Cardiac septum (tissue), 1 donor: ENCODE measurements around the gene DDX24. TPM values are rescaled to one million over a fixed set of nuclear protein-coding genes. Genes with fewer than 3 reads are reported as not detected.

Experiments
- DNase-seq: peaks from one replicate; pipeline ENCODE4 v3.0.0-alpha.2; 2020; ENCODE audit warnings: low spot score
- intact Hi-C: fragments of 100-400 bp; cut with DNase I; formaldehyde crosslinking; loops from one replicate; pipeline ENCODE4 v1.14.0; 2022
- long read RNA-seq: library from polyadenylated mRNA; unstranded; transcript quantifications from one replicate; pipeline ENCODE4 v2.0.0, GENCODE V29; 2021
- total RNA-seq: library from RNA; stranded (reverse); fragmentation: NEBNext Ultra II Directional; extraction: Animal tissue kit (Norgen Biotek cat#: 25700); gene quantifications from one replicate; pipeline ENCODE4 v1.2.1, GENCODE V29; 2021
- donor health status: DM: no; HTN: no; CAD: no.

DDX24 gene
- 245 TPM for total RNA-seq
- long read RNA-seq, full-length matches to known transcripts = 156 of 189 reads
- long read RNA-seq, partial matches to known transcripts = 33 of 189 reads
- long read RNA-seq, other reads (novel, unspliced or antisense) = 0 of 189 reads

DNA sequence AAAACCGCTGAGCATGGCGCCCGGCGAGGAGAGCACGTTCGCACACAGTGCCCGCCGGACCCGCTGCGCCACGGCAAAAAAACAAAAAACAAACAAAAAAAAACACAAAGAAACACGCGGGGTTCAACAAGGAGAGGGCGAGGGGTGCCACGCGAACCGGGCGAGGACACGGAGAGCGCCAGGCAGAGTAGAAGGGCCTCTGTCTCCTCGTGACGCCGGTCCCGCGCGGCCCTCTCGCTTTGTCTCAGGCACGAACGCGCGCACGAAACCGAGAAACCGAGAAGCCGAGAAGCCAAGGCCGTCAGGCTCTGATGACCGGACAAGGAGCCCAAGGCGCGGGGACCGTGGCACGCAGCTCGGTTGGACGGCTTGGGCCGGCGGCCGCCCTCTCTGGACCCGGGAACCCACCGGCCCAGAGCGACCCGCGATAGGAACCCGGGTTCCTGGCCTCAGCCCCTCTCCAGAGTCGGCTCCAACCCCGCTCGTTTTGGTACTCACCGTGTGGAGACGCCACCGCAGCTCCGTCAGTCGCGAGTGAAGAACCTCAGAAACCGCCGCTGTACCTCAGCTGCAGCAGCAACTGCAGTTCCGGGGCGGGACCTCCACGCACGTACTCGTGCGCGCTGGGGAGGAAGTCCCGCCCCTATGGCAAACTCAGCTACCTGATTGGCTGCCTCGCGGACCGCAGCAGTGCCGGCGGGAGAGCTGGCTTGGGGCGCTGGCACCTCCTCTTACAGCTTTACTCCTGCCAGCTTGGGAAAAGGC lies at the start of gene DDX24, which contains the start of gene IFI27L1:
Gene DDX24, minus strand, starts transcription at position 582 of the 765 bp plus-strand sequence. CDS start 1,460 bp downstream, outside the sequence.
Gene IFI27L1, plus strand, starts transcription at position 690 of the 765 bp plus-strand sequence. CDS start 15,628 bp downstream, outside the sequence.
- DNase-seq = peak; percentile 98
- intact Hi-C loops = loop anchor here (5.0 kb wide), 1 partner anchor 46 kb away; the partner anchor contains the start of gene IFI27L2

- DNase-seq = peak; percentile 73
- intact Hi-C loops = loop anchor here (2.0 to 5.0 kb wide), 2 partner anchors 15 to 48 kb away; partner anchors contain the start of genes DDX24 and IFI27L1
Measured at GRCh38 chr14:94129758-94130414, 48.9 kb upstream of the DDX24 start.

DNA sequence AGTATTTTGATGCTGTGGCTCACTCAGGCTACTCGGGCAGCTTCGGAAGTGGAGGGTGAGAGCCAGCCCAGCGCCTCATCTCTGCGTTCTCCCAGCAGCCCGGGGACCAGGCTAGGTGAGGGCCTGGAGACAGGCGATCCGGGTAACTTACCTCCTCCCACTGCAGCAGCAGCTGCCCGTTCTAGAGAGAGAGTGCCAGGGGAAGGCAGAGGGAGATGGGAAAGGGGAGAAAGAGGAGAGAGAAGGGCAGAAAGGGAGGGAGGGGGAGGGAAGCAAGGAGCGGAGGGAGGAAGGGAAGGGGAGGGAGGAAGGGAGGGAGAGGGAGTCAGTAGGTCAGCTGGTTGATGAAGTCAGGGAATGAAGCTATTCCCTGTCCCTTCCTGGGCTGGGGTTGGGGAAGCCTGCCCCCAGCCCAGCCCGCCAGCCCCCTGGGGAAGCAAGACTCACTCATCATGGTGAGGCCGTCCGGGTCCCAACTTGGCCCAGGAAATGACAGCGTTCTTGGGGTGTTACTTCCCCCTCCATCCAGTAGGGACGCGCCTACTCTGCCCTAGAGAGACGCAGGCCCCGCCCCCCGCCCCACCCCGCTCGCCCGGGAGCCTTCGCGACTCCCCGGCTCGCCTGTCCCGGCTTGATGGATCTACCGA lies 48.2 kb upstream of the DDX24 start, which contains the start of gene IFI27L2:
Gene IFI27L2, minus strand, starts transcription at position 494 of the 647 bp plus-strand sequence. Its CDS starts 40 bp downstream, at position 454.
- intact Hi-C loops = loop anchor here (2.0 to 5.0 kb wide), 2 partner anchors 14 to 47 kb away; partner anchors contain the start of genes DDX24 and IFI27L1
- peak; percentile 88 for DNase-seq

GRCh38 chr14:94128216-94128839 lies 47.3 kb upstream of the DDX24 start:
- intact Hi-C loops = loop anchor here (2.0 to 5.0 kb wide), 2 partner anchors 14 to 46 kb away; partner anchors contain the start of genes DDX24 and IFI27L1
- peak; percentile 15 for DNase-seq

- intact Hi-C loops = loop anchor here (5.0 kb wide), 1 partner anchor 45 kb away; the partner anchor contains the start of genes DDX24 and IFI27L1
- peak; percentile 44 for DNase-seq
Measured at GRCh38 chr14:94127330-94127729, 46.3 kb upstream of the DDX24 start.

DNA sequence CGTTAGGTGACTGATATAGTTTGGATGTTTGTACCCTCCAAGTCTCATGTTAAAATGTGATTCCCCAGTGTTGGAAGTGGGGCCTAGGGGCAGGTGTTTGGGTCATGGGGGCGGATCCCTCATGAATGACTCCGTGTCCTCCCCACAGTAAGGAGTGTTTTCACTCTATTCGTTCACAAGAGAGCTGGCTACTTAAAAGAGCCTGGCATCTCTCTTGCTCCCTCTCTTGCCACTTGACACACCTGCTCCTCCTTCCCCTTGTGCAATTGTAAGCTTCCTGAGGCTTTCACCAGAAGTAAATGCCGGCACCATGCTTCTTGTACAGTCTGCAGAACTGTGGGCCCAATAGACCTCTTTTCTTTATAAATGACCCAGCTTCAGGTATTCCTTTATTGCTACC lies 45.8 kb upstream of the DDX24 start:
- DNase-seq = peak; percentile 15
- intact Hi-C loops = loop anchor here (5.0 kb wide), 1 partner anchor 44 kb away; the partner anchor contains the start of genes DDX24 and IFI27L1

- intact Hi-C loops = loop anchor here (5.0 kb wide), 1 partner anchor 44 kb away; the partner anchor contains the start of genes DDX24 and IFI27L1
- DNase-seq = peak; percentile 59
Measured at GRCh38 chr14:94126419-94126677, 45.3 kb upstream of the DDX24 start.

DNA sequence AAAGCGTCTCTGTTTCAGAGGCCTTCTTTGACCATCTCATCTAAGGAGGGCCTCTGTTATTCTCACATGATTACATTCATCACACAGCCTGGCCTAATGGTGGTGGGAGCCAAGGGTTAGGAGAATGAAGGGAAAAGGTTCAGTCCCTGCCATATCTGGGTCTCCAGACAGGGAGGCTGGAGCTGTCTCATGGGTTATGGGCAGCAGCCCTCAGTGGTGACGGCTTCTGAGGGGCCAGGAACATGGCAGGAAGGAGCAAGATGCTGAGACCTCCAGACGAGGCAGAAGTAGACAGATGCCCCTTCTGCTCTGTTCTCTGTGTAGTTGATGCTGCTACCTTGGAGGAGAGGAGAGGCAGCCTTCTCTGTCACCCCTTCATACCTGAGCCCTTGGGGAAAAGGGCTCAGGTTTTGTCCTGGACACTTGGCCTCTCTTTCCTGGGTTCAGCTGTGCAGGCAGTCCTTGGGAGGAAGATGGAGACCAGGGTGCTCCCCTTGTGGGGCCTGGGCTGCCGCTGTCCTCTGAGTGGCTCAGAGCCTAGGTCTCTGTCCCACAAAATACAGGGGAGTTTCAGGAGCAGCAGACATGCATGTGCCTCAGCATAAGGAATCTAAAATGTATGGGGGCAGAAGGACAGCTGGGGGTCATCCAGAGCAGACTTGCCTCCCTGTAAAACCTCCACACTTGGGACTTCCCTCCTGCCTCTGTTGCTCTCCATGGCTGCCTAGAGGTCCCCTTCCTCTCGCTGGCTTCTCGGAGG lies 44.8 kb upstream of the DDX24 start:
- intact Hi-C loops = loop anchor here (5.0 kb wide), 1 partner anchor 44 kb away; the partner anchor contains the start of genes DDX24 and IFI27L1
- peak; percentile 63 for DNase-seq

DNA sequence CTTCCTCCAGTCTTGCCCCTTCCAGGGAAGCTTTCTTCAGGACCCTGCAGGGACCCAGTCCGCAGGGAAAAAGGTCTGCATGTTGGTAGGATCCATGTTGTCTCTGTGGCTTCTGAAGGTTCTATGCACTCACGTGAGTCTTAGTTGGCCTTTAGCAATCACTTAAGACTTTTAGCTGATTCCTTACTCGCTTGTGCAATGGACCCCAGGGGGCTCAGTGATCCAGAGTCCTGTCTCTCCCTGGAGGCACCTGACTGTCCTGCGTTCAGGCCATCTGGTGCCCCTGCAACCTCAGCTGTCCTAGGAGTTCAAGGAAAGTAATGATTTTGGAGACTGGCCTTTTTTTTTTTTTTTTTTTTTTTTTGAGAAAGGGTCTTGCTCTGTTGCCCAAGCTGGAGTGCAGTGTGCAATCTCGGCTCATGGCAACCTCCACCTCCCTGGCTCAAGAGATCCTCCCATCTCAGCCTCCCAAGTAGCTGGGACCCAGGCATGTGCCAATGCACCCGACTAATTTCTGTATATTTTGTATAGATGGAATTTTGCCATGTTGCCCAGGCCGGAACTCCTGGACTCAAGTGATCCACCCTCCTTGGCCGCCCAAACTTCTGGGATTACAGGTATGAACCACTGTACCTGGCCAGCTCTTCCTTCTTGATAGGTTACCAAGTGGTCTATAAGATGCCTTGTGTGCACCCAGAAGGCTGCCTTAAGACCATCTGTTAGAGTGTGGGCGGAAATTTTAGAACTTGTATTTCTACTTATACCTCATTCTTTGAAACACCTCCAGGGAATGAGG lies 43.8 kb upstream of the DDX24 start:
- peak; percentile 41 for DNase-seq
- intact Hi-C loops = loop anchor here (5.0 kb wide), 1 partner anchor 42 kb away; the partner anchor contains the start of genes DDX24 and IFI27L1

GRCh38 chr14:94123868-94124267 lies 42.9 kb upstream of the DDX24 start:
- intact Hi-C loops = no loop called here
- peak; percentile 27 for DNase-seq

GRCh38 chr14:94123296-94123695 lies 42.3 kb upstream of the DDX24 start:
- intact Hi-C loops = no loop called here
- peak; percentile 47 for DNase-seq

GRCh38 chr14:94122438-94122837 lies 41.4 kb upstream of the DDX24 start:
- peak; percentile 67 for DNase-seq
- intact Hi-C loops = no loop called here

- peak; percentile 35 for DNase-seq
- intact Hi-C loops = no loop called here
Measured at GRCh38 chr14:94121485-94121884, 40.5 kb upstream of the DDX24 start.

DNA sequence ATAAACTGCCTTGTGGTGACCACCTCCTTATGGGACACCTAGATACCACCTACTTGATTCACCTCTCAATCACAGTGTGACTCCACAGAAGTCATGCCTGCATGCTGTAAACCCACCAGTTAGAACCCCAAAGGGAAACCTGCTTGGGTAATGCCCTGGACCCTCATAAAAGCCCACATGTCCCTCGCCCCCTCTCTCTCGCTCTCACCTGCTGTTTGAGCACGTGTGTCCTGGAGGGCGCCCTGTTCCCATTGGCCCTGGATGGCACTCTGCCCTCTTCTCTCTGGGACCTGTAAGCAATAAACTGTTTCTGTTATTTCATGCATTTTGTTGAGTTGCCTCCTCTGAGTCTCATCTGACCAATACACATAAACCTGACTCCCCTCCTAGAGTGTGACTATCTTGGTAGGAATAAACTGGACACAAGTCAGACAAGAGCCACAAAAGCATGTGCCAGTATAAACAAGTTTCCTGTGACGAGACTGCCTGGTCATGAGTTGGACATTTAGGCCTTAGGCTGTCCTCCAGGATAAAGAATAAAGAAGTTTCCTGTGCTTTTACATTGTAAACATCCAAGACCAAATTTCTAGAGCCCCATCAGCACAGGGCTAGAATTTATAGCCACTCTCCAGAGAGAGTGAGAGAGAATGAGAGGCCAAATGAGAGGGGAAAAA lies 39.8 kb upstream of the DDX24 start:
- intact Hi-C loops = no loop called here

GRCh38 chr14:94119071-94119470 lies 38.1 kb upstream of the DDX24 start:
- intact Hi-C loops = no loop called here
- DNase-seq = peak; percentile 62

More for the DNA sequence above, 39.8 kb upstream of the DDX24 start:
- DNase-seq = peak; percentile 64

GRCh38 chr14:94117856-94118255 lies 36.9 kb upstream of the DDX24 start:
- peak; percentile 31 for DNase-seq
- intact Hi-C loops = no loop called here

DNA sequence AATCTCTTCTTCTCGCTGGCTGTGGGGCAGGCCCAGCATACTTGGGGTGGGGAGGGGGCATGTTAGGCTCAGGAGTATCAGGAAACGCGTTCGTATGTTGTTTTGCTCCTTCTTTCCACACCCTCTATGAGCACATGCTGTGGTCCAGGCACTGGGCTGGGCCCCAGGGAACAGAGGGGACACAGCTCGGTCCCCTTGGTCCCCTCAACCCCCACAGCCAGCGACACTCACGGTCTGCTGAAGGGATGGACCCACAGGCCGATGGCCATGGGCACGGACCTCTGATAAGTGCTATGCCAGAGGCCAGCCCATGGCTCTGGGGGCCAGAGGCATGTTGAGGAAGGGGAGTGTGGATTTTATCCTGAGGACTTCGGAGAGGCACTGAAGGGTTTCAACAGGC lies 35.7 kb upstream of the DDX24 start:
- intact Hi-C loops = no loop called here
- peak; percentile 14 for DNase-seq
